DMS79 (cell line): ENCODE results near the gene ZNF716.
"Not testable (repeated sequence)": the region's sequence is repeated elsewhere in the genome, so short reads cannot be mapped to it uniquely, and the experiment has no call there.

ENCODE experiments used
- DNase-seq: peaks from one replicate; lab custom pipeline; 2025; lab: John Stamatoyannopoulos, UW

The ZNF716 gene

GRCh38 chr7:57426629-57427003 lies 23.4 kb upstream of the ZNF716 start:
- no peak for DNase-seq

- DNase-seq: no peak
Observed at GRCh38 chr7:57427146-57427545, 22.8 kb upstream of the ZNF716 start.

- no peak for DNase-seq
Observed at GRCh38 chr7:57427594-57427993, 22.4 kb upstream of the ZNF716 start.

- DNase-seq: no peak
Observed at GRCh38 chr7:57432583-57432982, 17.4 kb upstream of the ZNF716 start.

- DNase-seq: no peak
Observed at GRCh38 chr7:57437581-57437980, 12.4 kb upstream of the ZNF716 start.

GRCh38 chr7:57438244-57438643 lies 11.7 kb upstream of the ZNF716 start:
- no peak for DNase-seq

GRCh38 chr7:57443567-57443966 lies 6.4 kb upstream of the ZNF716 start:
- no peak for DNase-seq

GRCh38 chr7:57469186-57469828 lies 19.3 kb downstream of the ZNF716 start:
- not testable (repeated sequence) for DNase-seq

GRCh38 chr7:57480304-57480703 lies 30.3 kb downstream of the ZNF716 start:
- not testable (repeated sequence) for DNase-seq

- DNase-seq: not testable (repeated sequence)
Observed at GRCh38 chr7:57485022-57485421, 35.0 kb downstream of the ZNF716 start.

GRCh38 chr7:57487957-57488356 lies 38.0 kb downstream of the ZNF716 start:
- DNase-seq: no peak

- DNase-seq: not testable (repeated sequence)
Observed at GRCh38 chr7:57495111-57495510, 45.1 kb downstream of the ZNF716 start.

GRCh38 chr7:57496395-57496794 lies 46.4 kb downstream of the ZNF716 start:
- DNase-seq: no peak

- no peak for DNase-seq
Observed at GRCh38 chr7:57505176-57505575, 55.2 kb downstream of the ZNF716 start.
